GM18861 (cell line): Measurements from ENCODE around the gene RFC2.
"Not testable (repeated sequence)": the region's sequence is repeated elsewhere in the genome, so short reads cannot be mapped to it uniquely, and the experiment has no call there.

ENCODE experiments used
- ATAC-seq: cut with Tn5 transposase; IDR thresholded peaks from one replicate; pipeline ENCODE4 v1.9.1; 2021; ENCODE audit not compliant: unreplicated experiment

The RFC2 gene

GRCh38 chr7:74252893-74253292, 1.3 kb downstream of the RFC2 start:
- no peak for ATAC-seq

- ATAC-seq = not testable (repeated sequence)
Measured at GRCh38 chr7:74249058-74249457, 5.1 kb downstream of the RFC2 start.

GRCh38 chr7:74248156-74248555, 6.0 kb downstream of the RFC2 start:
- no peak for ATAC-seq

GRCh38 chr7:74246497-74246896, 7.7 kb downstream of the RFC2 start:
- no peak for ATAC-seq

GRCh38 chr7:74242122-74242443, 12.1 kb downstream of the RFC2 start:
- ATAC-seq = no peak

GRCh38 chr7:74240482-74240881, 13.7 kb downstream of the RFC2 start:
- no peak for ATAC-seq

DNA sequence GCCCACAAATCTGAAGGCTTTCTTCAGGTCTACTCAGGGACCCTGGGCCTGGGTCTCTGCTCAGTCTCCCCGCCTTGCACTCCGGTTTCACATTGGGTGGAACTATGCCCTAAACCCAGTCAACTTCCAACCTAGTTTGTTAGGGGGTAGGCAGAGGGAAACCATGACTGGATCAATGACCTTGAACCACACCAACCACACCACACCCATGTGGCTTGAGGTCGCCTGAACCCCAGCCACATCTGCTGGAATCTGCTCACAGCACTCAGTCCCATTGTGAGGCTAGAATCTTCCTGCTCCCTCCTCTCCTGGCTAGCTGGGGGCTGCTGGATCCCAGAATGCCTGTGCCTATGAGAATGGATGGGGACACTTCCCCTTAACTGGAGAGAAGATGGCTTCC, 17.9 kb downstream of the RFC2 start:
- ATAC-seq = no peak

DNA sequence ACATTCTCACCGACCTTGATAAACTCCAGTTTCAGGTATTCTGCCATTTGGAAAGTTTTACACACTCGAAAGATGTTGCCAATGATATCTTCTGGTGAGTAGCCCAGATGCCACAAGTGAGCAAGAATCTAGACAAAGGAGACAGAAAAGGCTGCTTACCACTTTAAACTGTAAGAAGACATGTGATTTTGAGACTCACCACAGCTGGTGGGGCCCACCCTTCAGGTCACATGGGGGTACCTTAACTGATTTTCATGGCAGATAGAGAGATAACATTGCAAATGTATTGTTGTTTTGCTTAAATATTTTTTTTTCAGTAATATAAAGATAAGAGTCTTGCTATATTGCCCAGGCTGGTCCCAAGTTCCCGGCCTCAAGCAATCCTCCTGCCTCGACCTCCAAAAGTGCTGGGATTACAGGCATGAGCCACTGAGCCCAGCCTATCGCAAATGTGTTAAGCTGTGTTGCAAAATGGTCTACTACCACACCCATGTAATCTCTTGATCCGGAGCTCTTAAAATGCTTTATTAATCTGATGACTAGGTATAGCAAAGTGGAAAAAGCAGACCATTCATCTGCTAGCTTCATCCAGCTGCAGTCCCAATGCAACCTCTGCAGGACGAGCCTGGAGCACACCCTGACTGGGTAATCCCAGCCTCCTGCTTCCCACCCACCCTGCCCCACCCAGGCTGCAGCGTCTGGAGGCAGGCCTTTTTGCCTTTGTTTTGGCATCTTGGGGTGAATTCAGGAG, 18.5 kb downstream of the RFC2 start:
- no peak for ATAC-seq

DNA sequence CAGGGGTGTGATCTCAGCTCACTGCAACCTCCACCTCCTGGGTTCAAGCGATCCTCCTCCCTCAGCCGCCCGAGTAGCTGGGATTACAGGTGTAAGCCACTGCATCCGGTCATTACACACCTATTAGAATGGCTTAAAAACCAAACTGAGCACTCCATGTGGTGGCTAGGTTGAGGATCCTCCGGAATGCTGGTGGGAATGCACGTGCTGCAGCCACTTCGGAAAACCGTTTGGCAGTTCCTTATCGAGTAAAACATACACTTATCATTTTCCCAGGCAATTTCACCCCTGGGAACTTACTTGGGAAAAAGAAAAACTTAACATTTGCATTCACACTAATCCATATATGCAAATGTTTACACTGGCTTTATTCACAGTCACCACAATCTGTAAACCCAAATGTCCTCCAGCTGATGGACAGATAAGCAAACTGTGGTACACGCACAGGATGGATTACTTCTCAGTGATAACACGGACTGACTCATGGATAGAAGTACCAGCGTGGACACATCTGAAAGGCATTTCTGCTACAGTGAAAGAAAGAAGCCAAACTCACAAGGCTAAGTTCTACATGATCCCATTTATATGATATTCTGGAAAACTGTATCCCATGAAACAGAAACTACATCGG, 20.4 kb downstream of the RFC2 start:
- no peak for ATAC-seq

DNA sequence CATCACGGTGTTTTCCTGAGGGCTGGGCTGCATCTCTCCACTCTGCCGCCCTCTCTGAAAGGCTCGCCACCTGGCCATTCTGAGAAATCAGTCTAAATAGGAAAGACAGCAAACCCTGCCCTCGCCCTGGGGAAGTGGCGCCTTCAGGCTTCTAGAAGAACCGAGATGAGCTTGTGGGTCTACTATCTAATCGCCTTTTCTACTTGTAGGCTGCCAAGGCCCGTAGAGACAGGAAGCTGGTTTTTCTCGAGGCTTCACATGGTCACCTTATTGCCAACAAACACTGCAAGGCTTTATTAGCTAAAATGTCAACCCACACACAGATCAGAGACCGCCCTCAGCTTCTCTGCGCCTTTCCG, 23.0 kb downstream of the RFC2 start:
- peak; percentile 51 for ATAC-seq

DNA sequence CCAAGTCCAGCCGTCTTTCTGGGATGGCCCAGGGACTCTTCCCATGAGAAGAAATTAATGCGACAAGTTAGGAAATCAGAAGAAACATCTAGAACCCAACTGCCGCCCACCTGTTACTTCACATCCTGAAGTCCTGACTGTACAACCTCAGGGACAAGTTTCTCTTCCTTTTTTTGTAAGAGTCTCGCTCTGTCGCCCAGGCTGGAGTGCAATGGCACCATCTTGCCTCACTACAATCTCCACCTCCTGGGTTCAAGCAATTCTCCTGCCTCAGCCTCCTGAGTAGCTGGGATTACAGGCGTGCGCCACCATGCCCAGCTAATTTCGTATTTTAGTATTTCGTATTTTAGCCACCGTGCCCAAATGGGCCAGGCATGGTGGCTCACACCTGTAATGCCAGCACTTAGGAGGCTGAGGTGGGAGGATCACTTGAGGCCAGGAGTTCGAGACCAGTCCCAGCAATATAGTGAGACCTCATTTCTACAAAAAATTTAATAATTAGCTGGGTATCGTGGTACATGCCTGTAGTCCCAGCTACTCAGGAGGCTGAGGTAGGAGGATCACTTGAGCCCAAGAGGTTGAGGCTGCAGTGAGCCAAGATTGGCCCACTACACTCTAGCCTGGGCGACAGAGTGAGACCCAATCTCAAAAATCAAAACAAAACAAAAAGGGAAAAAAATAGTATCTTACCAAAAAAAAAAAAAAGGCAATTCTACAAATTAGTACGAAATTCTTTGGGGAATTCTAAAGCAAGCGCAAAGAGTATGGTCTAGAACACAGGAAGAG, 23.6 kb downstream of the RFC2 start:
- ATAC-seq = peak; percentile 31

DNA sequence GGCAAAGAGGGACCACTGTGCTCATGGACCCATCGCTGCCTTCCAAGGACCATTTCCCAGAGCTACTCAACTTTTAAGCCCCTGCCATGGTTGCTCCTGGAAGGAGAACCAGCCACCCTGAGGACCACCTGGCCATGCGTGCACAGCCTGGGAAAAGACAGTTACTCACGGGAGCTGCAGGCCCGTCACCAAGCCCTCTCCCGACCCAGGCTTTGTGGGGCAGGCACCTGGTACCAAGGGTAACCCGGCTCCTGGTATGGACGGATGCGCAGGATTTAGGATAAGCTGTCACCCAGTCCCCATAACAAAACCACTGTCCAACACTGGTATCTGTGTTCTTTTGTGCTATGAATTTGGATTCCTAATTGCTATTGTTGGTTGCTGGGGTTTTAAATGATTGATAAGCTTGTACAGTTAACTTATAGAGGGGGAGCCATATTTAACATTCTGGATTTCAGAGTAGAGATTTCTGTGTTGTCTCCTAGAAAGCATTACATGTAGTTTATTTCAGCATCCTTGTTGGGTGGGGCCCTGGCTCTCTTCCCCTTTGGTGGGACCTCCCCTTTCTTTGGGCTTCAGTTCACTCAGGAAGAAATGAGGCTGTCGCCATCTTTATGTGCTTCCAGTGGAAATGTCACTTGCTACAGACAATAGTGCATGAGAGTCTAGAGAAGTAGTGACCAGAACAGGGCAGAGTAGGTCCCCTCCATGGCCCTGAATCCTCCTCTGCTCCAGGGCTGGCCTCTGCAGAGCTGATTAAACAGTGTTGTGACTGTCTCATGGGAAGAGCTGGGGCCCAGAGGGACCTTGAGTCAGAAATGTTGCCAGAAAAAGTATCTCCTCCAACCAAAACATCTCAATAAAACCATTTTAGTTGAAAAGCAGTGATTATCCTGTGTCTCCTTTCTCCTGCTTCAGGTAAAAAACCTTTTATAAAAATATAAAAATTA, 25.0 kb downstream of the RFC2 start:
- no peak for ATAC-seq

- no peak for ATAC-seq
Measured at GRCh38 chr7:74226633-74227032, 27.6 kb downstream of the RFC2 start.

- ATAC-seq = no peak
Measured at GRCh38 chr7:74225400-74225799, 28.8 kb downstream of the RFC2 start.

GRCh38 chr7:74224907-74225306, 29.3 kb downstream of the RFC2 start:
- not testable (repeated sequence) for ATAC-seq

DNA sequence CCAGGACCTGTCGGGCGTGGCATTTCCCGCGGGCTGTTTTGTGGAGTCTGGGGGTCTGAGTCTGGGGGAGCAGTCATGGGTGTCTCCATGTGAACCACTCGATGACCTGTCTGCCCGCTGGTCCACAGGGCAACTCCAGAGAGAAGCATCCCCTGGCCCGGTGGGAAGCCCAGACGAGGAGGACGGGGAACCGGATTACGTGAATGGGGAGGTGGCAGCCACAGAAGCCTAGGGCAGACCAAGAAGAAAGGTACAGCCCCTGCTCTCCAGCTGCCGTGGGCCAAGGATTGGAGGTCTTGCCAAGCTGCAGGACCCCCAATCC, 29.7 kb downstream of the RFC2 start:
- no peak for ATAC-seq

GRCh38 chr7:74223711-74224510, 30.3 kb downstream of the RFC2 start:
- no peak for ATAC-seq

GRCh38 chr7:74222851-74223710, 31.1 kb downstream of the RFC2 start:
- ATAC-seq = no peak

DNA sequence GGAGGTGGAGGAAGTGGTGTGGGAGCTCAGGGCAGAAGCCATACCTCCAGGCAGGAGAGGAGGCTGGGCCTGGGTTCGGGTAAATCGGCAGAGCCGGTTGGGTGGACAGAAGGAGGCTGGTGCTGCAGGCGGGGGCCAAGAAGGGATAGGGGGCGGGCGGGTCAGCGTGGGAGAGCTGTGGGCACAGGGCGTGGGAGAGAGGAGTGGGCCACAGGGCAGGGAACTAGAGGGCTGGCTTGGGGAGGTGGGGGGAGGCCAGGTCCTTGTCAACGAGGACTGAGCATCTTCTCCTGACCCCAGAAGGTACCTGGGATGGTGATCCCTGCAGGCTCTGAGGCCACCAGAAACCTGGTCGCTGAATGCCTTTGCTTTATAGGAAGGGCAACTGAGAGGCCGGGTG, 32.5 kb downstream of the RFC2 start:
- ATAC-seq = no peak

DNA sequence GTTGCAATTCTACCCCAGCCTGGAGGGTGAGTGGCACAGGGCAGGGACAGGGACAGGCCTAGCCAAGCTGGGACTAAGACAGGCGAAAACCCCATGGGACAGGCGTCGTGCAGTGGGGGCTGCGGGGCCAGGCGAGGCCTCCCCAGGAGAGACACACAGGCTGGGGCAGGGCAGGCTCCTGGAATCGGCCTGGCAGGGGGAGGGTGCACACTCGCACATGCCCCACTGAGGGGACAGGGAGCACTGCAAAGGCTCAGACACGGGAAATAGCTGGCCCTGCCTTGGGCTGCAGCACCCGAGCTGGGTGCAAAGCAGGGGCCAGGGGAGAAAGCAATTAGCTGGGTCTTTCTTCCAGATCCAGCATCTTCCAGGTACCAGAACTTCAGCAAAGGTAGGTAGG, 34.0 kb downstream of the RFC2 start:
- no peak for ATAC-seq
